LHCN-M2 (cell line): ENCODE measurements around the gene TP53BP2. TPM values are rescaled to one million over a fixed set of nuclear protein-coding genes. Genes with fewer than 3 reads are reported as not detected.
A peak's percentile ranks its signal among the peaks of the same experiment; 100 is the strongest.
"Not testable (repeated sequence)": the region's sequence is repeated elsewhere in the genome, so short reads cannot be mapped to it uniquely, and the experiment has no call there.

Experiments
- DNase-seq: peaks from one replicate; pipeline ENCODE4 v3.0.0-alpha.2; 2012; ENCODE audit warnings: low read depth
- total RNA-seq: library from RNA; depleted of rRNA; stranded (reverse); fragments of >200 nt; gene quantifications from 2 replicates; pipeline ENCODE4 v1.2.3, GENCODE V29; 2014

Gene TP53BP2
- total RNA-seq, 1 experiment from 2014 or later = 28.5 TPM

- DNase-seq = peak; percentile 66
Measured at GRCh38 chr1:223831755-223832636, 13.8 kb downstream of the TP53BP2 start.

GRCh38 chr1:223829678-223830077 lies 16.1 kb downstream of the TP53BP2 start:
- no peak for DNase-seq

DNA sequence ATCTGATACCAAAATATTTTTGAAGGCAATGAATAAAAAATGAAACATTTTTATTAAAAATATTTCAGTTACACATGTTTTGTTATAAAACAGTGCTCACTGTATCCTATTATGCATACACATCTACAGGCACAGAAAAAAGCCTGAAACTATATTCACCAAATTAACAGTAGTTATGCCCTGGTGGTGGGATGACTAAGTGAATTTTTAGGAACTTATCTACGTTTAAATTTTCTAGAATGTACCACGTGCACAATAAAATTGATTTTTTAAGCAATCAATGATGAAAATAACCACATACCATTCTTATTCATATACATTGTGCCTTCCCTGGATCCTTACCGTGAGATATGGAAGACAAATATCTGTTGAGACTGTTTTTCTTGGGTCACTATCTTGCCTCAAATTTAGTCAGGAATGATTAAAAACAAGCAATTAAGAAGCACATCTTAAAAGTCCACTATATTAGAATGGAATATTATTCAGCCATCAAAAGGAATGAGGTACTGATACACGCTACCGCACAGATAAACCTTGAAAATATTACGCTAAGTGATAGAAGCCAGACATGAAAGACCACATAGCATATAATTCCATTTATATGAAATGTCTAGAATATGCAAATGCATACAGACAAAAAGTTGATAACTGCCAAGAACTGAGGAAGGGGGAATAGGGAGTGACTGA lies 17.4 kb downstream of the TP53BP2 start:
- no peak for DNase-seq

- DNase-seq = no peak
Measured at GRCh38 chr1:223827193-223827663, 18.5 kb downstream of the TP53BP2 start.

DNA sequence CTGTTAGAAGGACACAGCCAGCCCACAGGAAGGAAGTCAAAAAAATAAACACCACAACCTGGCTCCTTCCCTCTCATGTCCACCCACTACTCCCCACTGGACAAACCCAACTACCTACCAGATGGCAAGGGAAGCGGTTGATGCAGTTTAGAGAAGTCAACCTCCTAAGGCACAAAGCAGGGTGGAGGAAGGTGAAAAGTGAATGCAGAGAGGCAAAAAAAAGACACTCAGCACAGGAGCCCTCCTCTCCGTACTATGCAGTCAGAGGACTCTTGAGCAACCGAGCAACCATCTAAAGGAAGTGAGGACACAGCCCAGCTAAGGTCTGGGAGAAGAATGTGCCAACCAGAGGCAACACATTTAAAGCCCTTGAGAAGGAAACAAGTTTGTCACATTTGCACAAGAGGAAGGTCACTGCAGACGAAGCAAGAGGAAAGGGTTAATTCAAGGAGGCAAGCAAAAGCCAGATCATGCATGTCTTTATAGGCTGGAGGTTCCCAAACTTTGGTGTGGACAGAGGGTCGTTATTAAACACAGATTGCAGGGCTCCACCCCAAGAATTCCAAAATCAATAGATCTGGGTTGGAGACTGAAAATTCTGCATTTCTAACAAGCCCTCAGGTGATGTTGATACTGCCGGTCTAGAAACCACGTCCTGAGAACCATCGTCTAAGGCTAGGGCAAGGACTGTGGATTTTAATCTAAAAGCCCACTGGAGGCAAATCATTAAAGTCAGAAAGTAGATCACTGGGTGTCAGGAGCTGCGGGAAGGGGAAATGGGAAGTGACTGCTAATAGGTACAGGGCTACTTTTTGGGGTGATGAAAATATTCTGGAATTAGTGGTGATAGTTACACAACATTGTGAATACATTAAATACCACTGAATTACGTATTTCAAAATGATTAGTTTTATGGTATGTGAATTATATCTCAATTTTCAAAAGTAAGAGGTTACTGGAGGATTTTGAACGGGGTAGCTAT lies 19.7 kb downstream of the TP53BP2 start:
- no peak for DNase-seq

GRCh38 chr1:223824712-223825111 lies 21.0 kb downstream of the TP53BP2 start:
- DNase-seq = no peak

GRCh38 chr1:223824287-223824686 lies 21.5 kb downstream of the TP53BP2 start:
- no peak for DNase-seq

DNA sequence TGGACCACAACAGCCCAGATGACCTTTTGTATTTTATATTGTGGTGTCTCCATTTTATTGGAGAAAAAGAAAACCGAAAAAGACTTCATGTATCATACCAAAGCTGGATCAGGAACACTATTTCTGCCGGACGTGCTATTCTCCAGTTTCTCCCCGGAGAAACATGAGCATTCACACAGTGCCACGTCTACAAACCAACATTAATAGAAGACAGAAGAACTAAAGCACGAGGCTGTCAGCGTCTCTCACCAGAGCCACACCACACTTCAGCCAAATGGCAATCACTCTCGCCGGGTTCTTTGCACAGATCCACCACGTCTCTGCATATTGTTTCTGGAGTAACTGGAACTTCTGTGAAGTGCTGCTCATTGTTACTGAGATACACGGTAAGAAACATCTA lies 24.8 kb downstream of the TP53BP2 start:
- DNase-seq = no peak

DNA sequence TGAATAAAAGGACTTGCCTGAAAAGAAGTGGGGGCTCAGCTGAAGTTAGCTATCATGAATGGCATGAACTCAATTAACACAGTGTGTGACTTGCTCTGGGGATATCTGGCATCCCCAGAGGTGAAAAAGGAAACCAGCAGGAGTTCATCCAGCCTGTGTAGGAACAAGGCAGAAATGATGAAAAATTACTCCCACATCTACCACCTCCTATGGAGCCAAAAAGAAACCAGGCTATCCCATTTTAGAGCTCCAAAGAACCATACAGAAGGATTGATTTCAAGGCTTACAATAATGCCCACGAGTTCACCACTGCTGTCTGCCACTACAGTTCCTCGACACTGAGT lies 25.3 kb downstream of the TP53BP2 start:
- DNase-seq = no peak

DNA sequence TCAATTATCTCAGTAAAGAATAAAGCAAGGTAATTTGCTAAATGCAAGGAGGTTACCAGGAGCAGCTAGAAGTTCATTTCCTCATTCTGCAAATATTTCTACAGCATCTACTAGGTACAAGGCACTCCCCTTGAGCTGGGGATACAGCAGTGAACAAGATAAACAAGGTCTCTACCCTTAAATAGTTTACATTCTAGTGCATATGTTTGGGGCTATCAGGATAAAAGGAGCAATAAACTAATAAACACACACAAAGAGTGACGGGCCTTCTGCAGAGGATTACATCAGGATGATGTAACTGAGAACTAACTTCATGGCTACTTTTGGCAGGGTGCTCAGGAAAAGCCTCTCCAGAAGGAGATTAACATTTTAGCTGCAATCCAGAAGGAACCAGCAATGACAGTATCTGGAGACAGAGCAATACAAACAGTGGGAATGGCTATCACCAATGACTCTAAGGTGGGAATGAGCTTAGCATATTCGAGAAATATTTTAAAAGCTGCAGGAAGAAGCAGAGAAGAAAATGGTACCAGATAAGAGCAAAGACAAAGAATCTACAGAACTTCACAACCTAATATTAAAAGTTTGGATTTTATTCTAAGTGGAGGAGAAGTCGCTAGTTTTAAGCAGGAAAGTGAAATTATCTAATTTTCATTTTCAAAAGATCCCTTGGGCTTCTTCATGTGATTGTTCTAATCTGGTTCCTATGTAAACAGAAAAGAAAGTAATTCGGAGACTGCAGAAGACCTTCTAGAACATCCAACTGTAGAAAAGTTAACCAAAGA lies 25.8 kb downstream of the TP53BP2 start:
- peak; percentile 25 for DNase-seq

- not testable (repeated sequence) for DNase-seq
Measured at GRCh38 chr1:223817265-223817664, 28.5 kb downstream of the TP53BP2 start.

DNA sequence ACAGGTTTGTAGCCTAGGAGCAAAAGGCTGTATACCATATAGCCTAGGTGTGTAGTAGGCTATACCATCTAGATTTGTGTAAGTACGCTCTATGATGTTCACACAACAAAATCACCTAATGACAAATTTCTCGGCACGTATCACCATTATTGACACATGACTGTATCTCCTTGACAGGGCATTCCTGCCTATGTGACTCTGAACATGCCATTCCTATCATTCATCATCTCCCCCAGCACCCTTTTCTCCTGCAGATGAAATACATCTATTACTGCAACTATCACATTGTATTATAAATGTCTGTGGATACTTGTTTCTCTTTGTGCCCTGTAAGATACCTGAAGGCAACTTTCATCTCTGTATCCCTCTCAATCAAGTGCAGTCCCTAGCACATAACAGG lies 29.9 kb downstream of the TP53BP2 start:
- DNase-seq = peak; percentile 57

DNA sequence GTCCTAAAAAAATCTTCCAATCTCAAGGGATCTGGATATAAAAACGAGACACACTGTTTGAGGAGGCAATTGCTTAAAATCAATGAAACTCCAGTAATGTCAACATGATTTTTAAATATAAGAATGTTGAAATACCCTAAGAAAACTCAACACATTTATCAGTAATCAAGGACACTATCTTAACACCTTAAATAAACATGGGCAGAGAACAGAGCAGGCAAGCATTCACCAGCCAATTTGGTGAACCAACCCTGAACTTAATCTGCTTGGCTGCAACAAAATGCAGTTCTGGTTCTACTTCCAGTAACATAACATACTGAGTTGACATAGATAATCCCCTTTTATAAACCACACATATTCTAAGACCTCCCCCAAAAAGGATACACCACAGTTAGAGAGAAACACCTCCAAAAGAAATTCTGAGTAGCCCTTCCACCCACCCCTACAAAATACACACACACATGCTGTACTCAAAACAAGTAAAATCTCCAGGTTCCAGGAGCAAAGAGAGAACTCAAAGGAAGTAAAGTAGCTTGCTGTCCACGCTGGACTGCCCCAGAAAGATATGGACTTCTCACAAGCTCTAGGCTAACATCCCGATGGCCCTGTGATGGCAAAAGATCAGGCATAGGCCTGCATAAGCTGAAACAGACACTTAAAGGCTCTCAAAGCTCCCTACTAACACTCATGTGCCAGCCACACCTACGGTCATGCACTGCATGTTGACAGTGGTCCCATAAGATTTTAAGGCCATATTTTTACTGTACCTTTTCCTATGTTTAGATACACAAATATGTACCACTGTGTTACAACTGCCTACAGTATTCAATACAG lies 30.5 kb downstream of the TP53BP2 start:
- DNase-seq = no peak

- no peak for DNase-seq
Measured at GRCh38 chr1:223813645-223814044, 32.1 kb downstream of the TP53BP2 start.

- DNase-seq = peak; percentile 55
Measured at GRCh38 chr1:223811634-223812101, 34.1 kb downstream of the TP53BP2 start.

- no peak for DNase-seq
Measured at GRCh38 chr1:223810586-223810985, 35.2 kb downstream of the TP53BP2 start.

DNA sequence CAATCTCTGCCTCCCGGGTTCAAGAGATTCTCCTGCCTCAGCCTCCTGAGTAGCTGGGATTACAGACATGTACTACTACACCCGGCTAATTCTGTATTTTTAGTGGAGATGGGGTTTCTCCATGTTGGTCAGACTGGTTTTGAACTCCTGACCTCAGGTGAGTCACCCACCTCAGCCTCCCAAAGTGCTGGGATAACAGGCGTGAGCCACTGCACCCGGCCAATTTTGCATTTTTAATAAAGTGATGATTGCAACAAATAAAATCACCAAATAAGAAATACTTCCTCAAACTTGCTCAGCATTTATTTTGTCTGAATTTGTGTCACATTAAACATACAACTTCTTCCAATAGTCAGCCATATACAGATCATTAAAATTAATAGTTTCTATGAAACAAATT lies 35.8 kb downstream of the TP53BP2 start:
- DNase-seq = peak; percentile 54

GRCh38 chr1:223803211-223803610 lies 42.5 kb downstream of the TP53BP2 start:
- no peak for DNase-seq

DNA sequence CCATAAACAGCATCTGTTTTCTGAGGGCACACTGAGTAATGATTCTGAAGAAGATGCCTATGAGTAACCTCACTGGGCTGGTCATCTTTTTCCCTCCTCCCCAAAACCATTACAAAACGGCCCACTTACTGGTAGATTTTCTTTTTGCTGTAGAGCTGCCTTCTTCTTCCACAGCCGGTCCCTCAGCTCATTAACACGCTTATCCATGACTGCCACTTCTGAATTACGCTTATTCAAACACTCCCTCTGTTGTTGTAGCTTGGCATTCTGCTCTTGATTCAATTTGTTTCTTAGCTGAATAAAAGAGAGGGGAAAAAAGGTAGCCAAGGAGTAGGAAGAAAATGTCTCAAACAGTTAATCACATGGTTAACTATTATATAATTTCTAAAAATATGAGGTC lies 43.1 kb downstream of the TP53BP2 start:
- no peak for DNase-seq

- DNase-seq = no peak
Measured at GRCh38 chr1:223802032-223802431, 43.7 kb downstream of the TP53BP2 start.
